Liver (tissue), 9 donors: ENCODE data around the gene MANBA. TPM values are rescaled to one million over a fixed set of nuclear protein-coding genes. Genes with fewer than 3 reads are reported as not detected.
"Not testable (repeated sequence)": the region's sequence is repeated elsewhere in the genome, so short reads cannot be mapped to it uniquely, and the experiment has no call there.

Experiments used
- DNase-seq: peaks from one replicate; pipeline ENCODE4 v3.0.0-alpha.2; 2017; ENCODE audit warnings: low spot score
- H3K27ac ChIP-seq, 2 donors: one replicate each; pipeline ENCODE4 v1.7.0; 2013; ENCODE audit warnings: inconsistent platforms in 2 of 2, low read length in 2 of 2, control low read depth in 1 of 2, low read depth in 1 of 2, mild to moderate bottlenecking in 1 of 2
- H3K27me3 ChIP-seq, 4 donors: one replicate each; pipeline versions ENCODE4 v1.6.1 to v1.7.0; 2013; ENCODE audit warnings: low read length in 3 of 4, inconsistent platforms in 1 of 4, mild to moderate bottlenecking in 1 of 4, moderate library complexity in 1 of 4; ENCODE audit not compliant: control insufficient read depth in 4 of 4, insufficient read depth in 4 of 4
- H3K36me3 ChIP-seq, 4 donors: one replicate each; pipeline versions ENCODE4 v1.6.1 to v1.7.0; 2013; ENCODE audit warnings: low read length in 3 of 4, mild to moderate bottlenecking in 3 of 4, low read depth in 1 of 4, moderate library complexity in 1 of 4; ENCODE audit not compliant: control insufficient read depth in 4 of 4, insufficient read depth in 3 of 4
- H3K4me1 ChIP-seq, 4 donors: one replicate each; pipeline versions ENCODE4 v1.6.1 to v1.7.0; 2013; ENCODE audit warnings: low read length in 3 of 4, mild to moderate bottlenecking in 3 of 4, moderate library complexity in 1 of 4; ENCODE audit not compliant: control insufficient read depth in 4 of 4, insufficient read depth in 4 of 4
- H3K4me3 ChIP-seq, 3 donors: one replicate each; pipeline versions ENCODE4 v1.6.1 to v1.7.0; 2013; ENCODE audit warnings: low read length in 3 of 3, control low read depth in 1 of 3, low read depth in 1 of 3, mild to moderate bottlenecking in 1 of 3
- H3K9ac ChIP-seq, 2 donors: one replicate each; pipeline ENCODE4 v1.7.0; 2013; ENCODE audit warnings: low read length in 2 of 2, mild to moderate bottlenecking in 2 of 2, moderate library complexity in 2 of 2, control low read depth in 1 of 2, low read depth in 1 of 2
- H3K9me3 ChIP-seq, 4 donors: one replicate each; pipeline versions ENCODE4 v1.6.1 to v1.7.0; 2013; ENCODE audit warnings: low read length in 3 of 4; ENCODE audit not compliant: control insufficient read depth in 4 of 4
- FOXA2 ChIP-seq: IDR thresholded peaks from 2 replicates; pipeline ENCODE4 v1.6.1; 2016; ENCODE audit warnings: antibody characterized with exemption
- HNF4A ChIP-seq, 2 donors: conservative IDR thresholded peaks; 2 replicates each; pipeline ENCODE4 v1.6.1; 2016; ENCODE audit warnings: antibody characterized with exemption in 2 of 2, mild to moderate bottlenecking in 2 of 2
- REST ChIP-seq: IDR thresholded peaks from 2 replicates; pipeline ENCODE4 v1.6.1; 2016; ENCODE audit warnings: antibody characterized with exemption, mild to moderate bottlenecking
- RXRA ChIP-seq, 2 donors: IDR thresholded peaks; 2 replicates each; pipeline ENCODE4 v1.6.1; 2017 to 2018; ENCODE audit warnings: antibody characterized with exemption in 2 of 2, mild to moderate bottlenecking in 1 of 2
- SP1 ChIP-seq: IDR thresholded peaks from 2 replicates; pipeline ENCODE4 v1.6.1; 2018; ENCODE audit warnings: antibody characterized with exemption, mild to moderate bottlenecking
- YY1 ChIP-seq: IDR thresholded peaks from 2 replicates; pipeline ENCODE4 v1.6.1; 2016; ENCODE audit warnings: antibody characterized with exemption, mild to moderate bottlenecking
- WGBS: extraction: QIAGEN DNeasy Blood & Tissue Kit; methylation state at CpG from one replicate; pipeline ENCODE4 v1.1.7; 2013; 5-methylcytosine and 5-hydroxymethylcytosine counted together
- polyA plus RNA-seq, 2 donors: library from polyadenylated mRNA; stranded (reverse) in 1 of 2; unstranded in 1 of 2; fragments of 200-250 nt in 1 of 2; fragments of >200 nt in 1 of 2; fragmentation: Nextera tagmentation in 1 of 2; extraction: Ambion mirVana in 1 of 2; gene quantifications; one replicate each; pipeline versions ENCODE4 v1.2.1 to v1.2.3, GENCODE V29; 2013 to 2015
- total RNA-seq, 2 donors: library from RNA; depleted of rRNA; stranded (reverse); fragments of >200 nt; gene quantifications; one replicate each; pipeline ENCODE4 v1.2.3, GENCODE V29; 2014
- donor health status: healthy.
- donor health status: healthy.
- donor health status: healthy.
- donor health status: healthy.
- donor health status: healthy.

MANBA gene
- total and polyA plus RNA-seq, 4 donors: 7.1 to 24.2 (median 15.5) TPM

- Histone ChIP-seq H3K36me3 (peaks cover 0 to 8% (median 0%) of the 10 kb centered on the region in 4 donors), H3K9me3 (no peaks in the 10 kb centered on the region), H3K4me1 (peaks cover 0 to 4% (median 2%) of the 10 kb centered on the region in 4 donors), H3K4me3 (no peak overlapping the region), H3K27me3 (no peaks in the 10 kb centered on the region), H3K27ac (no peak overlapping the region), H3K9ac (no peak overlapping the region)
- TF ChIP-seq FOXA2: no peak
- no peak for DNase-seq
- 53% methylated on average over 3 of the region's 3 CpGs for WGBS
Observed at GRCh38 chr4:102713096-102713495, 47.7 kb downstream of the MANBA start.

- peaks cover 0 to 8% (median 0%) of the 10 kb centered on the region in 4 donors for H3K36me3 ChIP-seq
- 96% methylated on average over 3 of the region's 3 CpGs for WGBS
- no peak overlapping the region for H3K4me3 ChIP-seq
- H3K9me3 ChIP-seq: no peaks in the 10 kb centered on the region
- TF ChIP-seq HNF4A (conservative IDR thresholded peaks at IDR 0.05) (no peak), SP1 (no peak), RXRA (IDR thresholded peaks at IDR 0.05) (no peak), YY1 (no peak)
- H3K4me1 ChIP-seq: peaks cover 0 to 2% (median 0%) of the 10 kb centered on the region in 4 donors
- H3K9ac ChIP-seq: no peak overlapping the region
- DNase-seq: no peak
- H3K27me3 ChIP-seq: no peaks in the 10 kb centered on the region
- H3K27ac ChIP-seq: no peak overlapping the region
Observed at GRCh38 chr4:102710986-102711385, 49.8 kb downstream of the MANBA start.

GRCh38 chr4:102709060-102709459 lies 51.7 kb downstream of the MANBA start:
- H3K4me1 ChIP-seq, DNase-seq, H3K4me3 ChIP-seq, H3K27me3 ChIP-seq, H3K27ac ChIP-seq, H3K9ac ChIP-seq, H3K36me3 ChIP-seq, H3K9me3 ChIP-seq: not testable (repeated sequence)
- WGBS: 100% methylated on average over 1 of the region's 1 CpG

- Histone ChIP-seq H3K36me3 (peaks cover 0 to 3% (median 0%) of the 10 kb centered on the region in 4 donors), H3K9me3 (no peaks in the 10 kb centered on the region), H3K27ac (no peak overlapping the region), H3K4me3 (no peak overlapping the region), H3K4me1 (no peaks in the 10 kb centered on the region), H3K27me3 (no peaks in the 10 kb centered on the region), H3K9ac (no peak overlapping the region)
- 94% methylated on average over 1 of the region's 1 CpG for WGBS
- DNase-seq: no peak
- TF ChIP-seq REST: no peak
Observed at GRCh38 chr4:102707150-102707549, 53.6 kb downstream of the MANBA start.
